Activated CD4-positive, alpha-beta T cell treated with anti-CD3 and anti-CD28 coated beads for 24 hours (primary cell): ENCODE results near the gene PHF2.

ENCODE experiments used
- DNase-seq, 2 donors: peaks; one replicate each; pipeline ENCODE4 v3.0.0-alpha.2; 2020; ENCODE audit warnings: low read depth in 2 of 2

PHF2 gene

DNA sequence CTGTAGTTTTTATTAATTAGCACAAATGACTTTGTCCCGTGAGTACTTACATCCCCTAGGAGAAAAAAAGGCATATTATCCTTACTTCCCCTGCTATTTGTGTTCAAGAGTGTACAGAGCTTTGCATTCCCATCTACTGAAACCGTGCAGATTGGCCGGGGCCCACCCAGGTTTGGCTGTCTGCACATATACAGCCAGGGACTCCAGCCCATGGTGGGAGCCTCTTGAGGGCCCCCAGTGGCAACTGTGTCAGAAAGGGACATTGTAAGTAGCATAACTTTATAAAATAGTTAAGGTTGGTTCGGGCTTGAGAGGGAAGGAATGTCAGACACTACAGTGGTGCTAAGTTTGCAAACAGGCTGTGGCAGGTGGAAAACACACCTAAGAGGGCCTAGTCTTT, 24.7 kb downstream of the PHF2 start:
- no peak for DNase-seq

DNA sequence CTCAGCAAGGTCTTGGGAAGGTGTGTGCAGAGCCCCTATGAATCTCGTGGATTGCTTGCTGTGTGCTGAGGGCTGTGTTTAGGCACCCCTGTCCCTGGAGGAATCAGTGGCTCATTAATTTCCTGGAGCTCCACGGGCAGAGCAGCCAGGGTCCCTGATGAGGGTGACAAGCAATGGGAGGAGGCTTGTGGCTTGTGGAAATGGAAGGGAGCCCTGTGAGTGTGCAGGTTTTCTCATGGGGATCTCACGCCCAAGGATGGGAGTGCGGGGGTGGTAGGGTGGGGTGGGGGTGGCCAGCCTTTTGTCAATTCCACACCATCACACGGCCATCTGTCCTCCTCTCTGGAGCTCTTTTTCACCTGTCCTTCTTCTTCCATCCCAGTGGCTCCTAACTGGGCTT, 25.3 kb downstream of the PHF2 start:
- no peak for DNase-seq

DNA sequence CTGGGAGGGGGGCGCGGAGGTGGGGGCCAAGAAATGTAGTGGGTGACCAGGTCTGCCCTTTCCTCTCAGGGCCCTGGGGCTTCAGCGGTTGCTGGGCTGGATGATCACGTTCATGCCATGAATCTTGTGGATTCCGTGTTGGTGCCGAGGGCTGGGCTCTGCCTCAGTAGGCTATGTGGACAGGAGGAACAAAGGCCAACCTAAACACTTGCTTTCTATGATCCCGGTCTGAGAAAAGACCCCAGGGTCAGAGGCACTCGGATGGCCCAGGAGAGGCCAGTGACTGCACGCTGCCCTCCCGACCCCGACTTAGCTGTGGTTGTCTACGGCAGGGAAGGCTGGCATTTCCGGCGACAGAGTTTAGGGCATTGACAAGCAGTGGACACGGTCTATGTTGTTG, 26.6 kb downstream of the PHF2 start:
- DNase-seq, result no peak

DNA sequence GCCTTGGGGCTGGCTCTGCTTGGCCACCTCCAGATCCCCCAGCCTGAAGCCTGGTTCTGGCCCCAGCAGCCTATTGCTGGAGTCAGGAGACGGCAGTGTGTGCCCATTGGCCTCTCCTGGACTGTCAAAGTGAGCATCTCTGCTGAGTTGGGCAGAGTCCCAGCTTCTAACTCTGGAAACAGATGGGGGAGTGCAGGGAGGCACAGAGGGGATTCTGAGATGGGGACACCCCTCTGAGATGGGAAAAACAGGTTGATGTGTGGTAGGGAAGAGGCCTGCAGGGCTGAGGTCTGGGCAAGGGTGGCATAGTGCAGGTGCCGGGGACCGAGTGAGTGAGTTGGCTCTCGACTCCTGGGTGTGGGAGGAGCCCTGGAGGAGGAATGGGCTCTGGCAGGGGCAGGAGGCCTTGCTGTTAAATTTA, 27.5 kb downstream of the PHF2 start:
- DNase-seq, result no peak

DNA sequence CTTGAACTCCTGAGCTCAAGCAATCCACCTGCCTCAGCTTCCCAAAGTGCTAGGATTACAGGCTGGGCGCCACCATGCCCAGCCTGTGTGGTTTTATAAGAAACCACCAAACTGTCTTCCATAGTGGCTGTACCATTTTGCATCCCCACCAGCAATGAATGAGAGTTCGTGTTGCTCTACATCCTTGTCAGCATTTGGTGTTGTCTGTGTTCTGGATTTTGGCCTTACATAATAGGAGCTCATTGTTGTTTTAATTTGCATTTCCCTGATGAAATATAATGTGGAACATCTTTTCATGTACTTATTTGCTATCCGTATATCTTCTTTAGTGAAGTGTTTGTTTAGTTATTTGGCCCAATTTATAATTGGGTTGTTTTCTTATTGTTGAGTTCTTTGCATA, 29.8 kb downstream of the PHF2 start:
- DNase-seq, result no peak

DNA sequence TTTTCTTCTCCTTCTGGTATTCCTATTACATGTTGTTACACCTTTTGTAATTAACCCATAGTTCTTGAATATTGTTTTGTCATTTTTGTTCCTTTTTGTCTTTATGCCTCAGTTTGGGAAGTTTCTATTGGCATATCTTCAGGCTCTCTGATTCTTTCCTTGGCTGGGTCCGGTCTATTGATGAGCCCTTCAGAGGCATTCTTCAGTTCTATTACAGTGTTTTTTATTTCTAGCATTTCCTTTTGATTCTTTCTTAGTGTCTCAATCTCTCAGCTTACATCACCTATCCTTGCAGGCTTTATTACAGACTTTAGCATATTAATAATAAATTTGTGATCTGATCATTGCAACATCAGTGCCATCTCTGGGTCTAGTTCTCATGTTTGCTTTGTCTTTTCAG, 33.8 kb downstream of the PHF2 start:
- DNase-seq, result no peak

DNA sequence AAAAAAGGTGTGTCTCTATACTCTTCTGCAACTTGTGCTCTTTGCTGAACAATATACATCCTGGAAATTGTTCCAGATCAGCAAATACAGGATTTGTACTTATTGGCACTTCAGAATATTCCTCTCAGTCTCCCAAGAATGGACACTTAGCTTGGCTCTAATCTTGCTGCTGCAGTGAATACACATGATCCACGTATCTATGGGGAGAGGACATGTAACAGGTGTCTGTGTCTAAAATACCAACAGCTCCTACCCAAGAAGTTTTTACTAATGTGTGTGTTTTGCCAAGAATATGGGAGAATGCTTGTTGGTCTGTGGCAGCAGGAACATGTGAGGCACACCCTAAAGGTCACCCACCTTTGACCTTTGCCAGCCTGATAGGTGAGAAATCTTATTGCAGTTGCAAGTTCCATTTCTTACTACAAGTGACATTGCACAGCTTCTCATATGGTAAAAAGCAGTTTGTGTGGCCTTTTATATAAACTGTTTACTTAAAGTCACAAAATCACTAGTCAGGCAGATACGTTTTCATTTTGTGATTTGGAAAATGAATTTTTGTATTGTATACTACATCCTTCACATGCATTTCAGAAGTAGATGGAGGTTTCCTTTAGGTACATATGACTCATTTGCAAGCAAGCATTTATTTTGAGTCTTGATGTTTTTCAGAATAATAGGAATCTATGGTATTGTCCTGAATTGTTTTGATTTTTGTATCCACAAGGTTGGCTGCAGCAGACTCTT, 35.8 kb downstream of the PHF2 start:
- no peak for DNase-seq

DNA sequence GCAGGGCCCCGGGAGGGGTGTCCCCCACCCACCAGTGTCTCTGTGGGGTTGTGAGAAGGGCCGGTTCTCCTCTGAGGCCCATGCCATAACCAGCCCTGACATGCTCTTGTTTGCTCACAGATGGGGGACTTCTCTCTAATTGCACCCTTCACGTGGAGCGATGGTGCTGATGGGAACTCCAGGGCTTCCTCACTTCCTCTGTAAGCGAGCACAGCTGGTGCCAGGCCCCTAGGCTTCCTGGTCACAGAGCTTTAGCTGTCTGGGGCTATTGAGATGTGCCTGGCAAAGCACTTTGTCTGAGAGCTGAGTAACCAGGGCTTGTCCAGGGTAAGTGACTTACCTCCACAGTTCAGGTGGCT, 36.4 kb downstream of the PHF2 start:
- no peak for DNase-seq

DNA sequence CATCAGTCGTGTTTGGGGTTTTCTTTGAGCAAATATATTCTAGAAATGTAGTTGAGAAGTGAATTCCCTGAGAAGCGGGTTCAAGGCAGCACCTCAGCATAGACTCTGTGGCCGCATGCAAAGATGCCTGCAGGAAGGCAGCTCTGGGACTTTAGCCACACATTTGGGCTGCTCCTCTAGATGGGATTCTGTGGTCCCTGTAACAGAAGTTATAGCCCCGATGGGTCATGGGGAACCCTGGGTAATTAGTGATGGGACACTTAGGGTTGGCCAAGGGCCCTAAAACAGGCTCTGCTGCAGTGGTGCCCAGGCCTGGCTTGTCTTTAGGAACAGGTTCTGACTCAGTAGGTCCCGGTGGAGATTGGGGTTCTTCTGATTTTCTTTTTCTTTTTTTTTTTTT, 36.8 kb downstream of the PHF2 start:
- no peak for DNase-seq

DNA sequence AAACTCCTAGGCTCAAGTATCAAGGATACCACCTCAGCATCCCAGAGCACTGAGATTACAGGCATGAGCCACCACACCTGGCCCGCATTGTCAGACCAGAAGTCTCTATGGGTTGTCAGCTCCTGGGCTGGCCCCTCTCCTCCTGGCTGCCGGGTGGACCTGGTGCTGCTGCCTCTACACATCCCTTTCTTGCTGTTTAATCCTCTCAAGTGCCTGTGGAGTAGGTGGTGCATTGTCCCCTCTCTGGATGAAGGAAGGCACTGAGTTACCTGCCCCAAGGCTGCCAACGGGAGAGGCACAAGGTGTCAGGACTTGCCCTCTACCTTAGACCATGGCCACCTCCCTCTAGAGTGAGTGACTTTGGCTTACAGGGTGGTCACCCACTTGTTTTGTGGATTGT, 37.4 kb downstream of the PHF2 start:
- DNase-seq, result no peak

DNA sequence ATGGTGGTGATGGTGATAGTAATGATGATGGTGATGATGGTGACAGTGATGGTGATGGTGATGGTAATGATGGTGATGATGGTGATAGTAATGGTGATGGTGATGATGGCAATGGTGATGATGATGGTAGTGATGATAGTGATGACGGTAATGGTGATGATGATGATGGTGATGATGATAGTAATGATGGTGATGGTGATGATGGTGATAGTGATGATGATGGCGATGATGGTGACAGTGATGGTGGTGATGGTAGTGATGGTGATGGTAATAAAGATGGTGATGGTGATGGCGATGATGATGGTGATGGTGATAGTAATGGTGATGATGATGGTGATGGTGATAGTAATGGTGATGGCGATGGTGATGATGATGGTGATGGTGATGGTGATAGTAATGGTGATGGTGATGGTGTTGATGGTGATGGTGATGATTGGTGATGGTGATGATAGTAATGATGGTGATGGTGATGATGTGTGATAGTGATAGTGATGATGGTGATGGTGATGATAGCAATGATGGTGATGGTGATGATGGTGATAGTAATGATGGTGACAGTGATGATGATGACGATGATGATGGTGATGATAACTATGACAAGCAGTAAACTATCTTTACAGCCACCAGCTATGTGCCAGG, 38.6 kb downstream of the PHF2 start:
- DNase-seq, result no peak

DNA sequence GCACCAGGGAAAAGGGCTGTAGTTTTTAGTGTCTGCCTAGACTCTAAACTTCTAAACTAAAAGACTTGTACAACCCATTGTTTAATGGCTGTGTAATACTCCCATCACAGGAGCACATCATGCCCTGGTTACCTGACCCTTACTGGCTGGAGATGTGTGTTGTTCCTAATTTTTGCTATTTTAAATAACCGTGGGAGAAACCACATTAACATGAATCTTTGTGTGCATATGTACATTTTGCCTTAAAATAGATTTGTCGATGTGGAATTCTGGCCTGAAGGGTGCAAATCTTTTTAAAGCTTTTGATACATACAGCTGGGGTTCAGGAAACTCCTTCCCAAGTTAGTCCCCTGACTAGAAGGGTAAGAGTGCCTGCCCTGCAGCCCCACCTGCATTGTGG, 39.7 kb downstream of the PHF2 start:
- no peak for DNase-seq

DNA sequence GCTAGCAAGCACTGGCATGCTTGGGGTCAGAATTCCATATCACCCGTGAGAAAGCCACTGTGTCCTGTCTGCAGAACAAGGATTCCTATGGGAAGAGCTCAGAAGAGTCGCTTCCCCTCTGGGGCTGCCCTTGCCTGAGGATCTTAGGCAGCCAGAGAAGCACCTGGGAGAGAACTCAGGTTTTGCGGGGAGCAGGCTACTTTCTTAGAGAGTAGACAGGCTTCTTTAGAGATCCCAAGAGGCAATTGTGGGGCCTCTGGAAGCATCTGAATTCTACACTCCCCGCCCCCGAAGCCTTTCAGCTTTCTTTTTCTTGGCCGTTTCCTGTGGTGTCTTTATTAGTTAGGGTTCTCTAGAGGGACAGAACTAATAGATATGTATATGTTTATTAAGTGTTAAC, 40.9 kb downstream of the PHF2 start:
- no peak for DNase-seq

DNA sequence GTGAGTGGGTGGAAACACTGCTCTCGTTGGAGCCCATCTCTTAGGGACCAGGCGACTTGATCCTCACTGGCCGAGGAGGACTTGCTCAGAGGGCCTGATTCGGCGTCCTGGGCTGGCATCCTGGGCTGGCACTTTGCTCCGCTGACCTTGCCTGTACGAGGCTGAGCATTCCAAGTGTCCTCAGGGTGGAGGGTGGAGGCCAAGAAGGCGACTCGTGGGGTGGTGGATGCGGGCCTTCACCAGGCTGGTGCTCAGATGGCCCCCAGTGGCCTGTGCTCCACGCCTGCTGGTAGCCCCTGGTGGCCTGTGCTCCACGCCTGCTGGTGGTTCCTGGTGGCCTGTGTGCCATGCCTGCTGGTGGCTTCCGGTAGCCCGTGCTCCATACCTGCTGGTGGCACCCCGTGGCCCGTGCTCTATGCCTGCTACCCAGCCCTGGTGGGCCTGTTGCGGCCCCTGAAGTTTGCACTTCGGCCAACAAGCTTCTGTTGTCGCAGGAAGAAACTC, 42.9 kb downstream of the PHF2 start:
- no peak for DNase-seq

DNA sequence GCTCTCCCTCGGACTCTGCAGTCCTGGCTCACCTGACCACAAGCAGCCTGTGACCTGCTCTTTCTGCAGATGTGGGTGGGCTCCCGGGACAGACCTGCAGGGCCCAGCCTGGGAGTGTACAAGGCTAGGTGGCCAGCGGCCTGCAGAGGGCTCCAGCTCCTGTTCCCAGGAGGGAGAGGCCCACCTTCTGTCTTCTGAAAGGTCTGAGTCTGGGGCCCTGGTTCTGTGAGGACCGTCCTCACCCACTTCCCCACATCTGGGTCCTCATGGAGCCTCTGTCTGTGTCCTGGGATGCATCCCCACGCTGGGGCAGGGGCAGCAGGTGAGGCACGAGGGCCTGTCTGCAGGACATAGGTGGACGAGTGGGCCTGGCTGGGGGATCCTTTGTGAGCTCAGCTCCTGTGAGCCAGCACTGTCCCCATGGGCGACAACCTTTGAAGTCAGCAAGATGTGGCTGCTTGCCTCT, 43.7 kb downstream of the PHF2 start:
- no peak for DNase-seq

DNA sequence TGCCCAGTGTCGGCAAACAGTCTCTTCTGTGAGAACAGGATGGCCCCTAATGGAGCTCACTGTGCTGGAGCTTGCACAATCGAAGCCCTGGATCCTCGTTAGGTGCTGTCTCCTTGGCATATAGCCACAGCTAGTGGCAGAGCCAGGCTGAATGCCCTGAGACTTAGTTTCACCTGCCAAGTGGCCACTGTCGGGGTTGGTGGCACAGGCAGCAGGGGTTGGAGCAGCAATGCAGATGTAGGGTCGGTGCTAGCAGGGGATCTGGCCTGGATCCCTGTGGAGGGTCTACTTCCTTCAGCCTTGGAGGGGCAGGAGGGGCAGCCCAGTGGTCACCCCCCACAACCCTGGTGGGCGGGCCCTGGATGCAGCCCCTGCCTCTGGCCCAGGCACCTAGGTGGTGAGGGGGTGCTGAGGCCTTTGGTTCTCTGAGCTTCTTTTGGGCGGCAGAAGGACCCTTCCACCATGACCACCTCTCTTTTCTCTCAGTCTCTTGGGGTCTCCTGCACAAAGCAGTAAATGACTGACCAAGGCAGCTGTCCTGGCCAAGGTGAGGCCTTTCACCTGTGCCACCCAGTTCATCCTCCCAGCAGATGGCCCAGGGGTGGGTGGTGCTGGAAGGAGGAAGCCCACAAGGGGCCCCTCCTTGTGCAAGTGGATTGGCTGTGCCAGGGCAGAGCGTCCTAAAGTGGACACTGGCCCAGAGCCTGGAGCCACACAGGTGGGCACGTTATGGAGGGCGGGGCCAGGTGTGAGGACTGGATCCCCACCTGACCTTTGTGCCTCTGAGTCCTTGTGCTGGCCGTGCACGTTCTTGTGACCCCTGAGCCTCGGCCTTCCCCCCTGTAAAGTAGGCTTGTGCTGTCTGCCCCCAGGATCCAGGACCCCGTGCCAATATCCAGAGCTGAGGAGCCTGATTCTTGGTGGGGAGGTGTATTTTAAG, 44.8 kb downstream of the PHF2 start:
- no peak for DNase-seq

DNA sequence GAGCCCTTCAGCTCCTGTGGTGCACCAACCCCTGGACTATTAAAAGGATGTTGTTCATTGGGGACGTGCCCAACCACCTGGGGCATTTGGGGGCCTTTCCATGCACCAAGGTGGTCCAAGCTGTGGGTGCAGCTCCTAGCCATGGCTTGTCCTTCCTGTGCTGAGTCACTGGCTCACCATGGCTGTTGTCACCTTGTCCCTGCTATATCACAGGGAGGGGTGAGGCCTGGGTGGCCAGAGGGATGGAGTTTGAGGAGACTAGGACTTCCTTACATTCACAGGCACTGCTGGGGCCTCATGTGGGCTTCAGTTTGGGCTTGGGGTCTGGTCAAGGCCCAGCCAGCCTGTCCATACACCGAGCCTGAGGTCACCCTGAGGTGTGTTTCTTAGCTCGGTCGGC, 45.5 kb downstream of the PHF2 start:
- no peak for DNase-seq

DNA sequence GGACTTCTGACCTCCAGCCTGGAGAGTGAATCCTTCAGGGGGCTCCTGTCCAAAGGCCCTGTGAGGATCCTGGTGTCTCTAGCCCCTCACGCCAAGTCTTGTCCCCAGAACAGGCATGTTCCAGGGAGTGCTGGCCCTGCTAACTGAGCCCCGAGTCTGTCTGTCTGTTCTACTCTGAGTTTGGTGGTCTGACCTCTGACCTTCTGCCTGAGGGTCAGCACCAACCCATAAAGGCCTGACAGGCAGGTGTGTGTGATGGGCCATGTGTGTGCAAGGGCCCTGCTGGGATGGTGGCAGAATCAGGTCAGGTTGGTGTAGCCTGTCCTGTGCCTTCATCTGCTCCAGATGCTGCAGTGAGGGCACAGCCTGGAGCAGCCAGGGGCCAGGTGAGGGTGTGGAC, 46.3 kb downstream of the PHF2 start:
- DNase-seq, result no peak

DNA sequence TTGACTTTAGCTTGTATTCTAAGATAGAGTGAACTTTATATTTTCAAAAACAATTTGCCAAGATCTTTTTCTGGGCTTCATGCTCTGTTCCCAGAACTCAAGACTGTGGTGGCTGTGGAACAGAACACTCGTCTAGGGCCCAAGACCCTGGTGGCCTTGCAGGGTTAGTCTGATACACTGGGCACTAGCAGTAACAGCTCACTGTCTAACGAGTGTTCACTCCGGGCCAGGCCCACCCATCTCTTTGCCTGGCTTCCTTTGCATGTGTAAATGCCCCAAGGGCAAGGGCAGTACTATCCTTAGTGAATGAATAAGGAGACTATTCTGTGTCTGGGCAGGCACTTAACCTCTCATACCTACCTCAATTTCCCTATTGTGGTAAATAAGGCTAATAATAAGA, 47.4 kb downstream of the PHF2 start:
- DNase-seq, result no peak

DNA sequence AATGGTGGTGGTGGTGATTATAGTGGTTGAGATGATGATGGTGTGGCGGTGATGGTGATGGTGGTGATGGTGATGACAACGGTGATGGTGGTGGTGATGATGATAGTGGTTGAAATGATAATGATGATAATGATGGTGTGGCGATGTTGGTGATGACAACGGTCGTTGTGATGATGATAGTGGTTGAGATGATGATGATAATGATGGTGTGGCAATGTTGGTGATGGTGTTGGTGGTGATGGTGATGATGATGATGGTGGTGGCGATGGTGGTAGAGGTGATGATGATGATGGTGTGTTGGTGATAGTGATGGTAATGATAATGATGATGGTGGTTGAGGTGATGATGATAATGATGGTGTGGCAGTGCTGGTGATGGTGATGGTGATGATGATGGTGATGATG, 48.0 kb downstream of the PHF2 start:
- no peak for DNase-seq

DNA sequence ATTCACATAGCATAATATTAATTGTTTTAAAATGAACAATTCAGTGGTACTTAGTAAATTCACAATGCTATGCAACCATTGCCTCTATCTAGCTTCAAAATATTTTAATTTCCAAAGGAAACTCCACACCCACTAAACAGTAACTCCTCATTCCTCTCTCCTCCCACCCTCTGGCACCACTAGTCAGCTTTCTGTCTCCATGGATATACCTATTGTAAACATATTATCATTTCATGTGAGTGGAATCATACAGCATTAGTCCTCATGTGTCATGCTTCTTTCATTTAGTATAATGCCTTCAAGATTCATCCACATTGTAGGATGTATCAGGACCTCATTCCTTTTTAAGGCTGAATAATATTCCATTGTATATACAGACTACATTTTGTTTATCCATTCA, 48.6 kb downstream of the PHF2 start:
- DNase-seq, result no peak

DNA sequence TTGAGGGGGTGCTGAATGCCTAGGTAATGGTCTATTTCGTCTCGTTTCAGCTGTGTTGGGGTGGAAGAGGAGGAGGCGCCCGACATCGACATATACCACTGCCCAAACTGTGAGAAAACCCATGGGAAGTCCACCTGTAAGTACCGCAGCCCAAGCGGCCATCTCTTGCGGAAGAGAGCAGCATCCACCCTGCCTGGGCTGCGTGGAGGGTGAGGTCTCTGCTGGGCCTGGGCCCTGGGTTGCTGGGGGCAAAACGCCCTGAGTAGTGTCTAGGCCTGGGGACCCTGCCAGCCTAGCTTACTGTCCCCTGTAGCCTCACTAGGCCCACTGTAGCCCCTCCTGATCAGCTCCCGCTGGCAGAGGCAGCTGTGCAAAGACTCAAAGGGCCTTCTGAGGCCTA, 53.5 kb downstream of the PHF2 start:
- no peak for DNase-seq
